K562 (cell line): Measurements from ENCODE around the gene IFT81. TPM values are rescaled to one million over a fixed set of nuclear protein-coding genes. Genes with fewer than 3 reads are reported as not detected.
A peak's percentile ranks its signal among the peaks of the same experiment; 100 is the strongest.

Experiments
- CBFA2T2 ChIP-seq: fragments of 450-650 bp; conservative IDR thresholded peaks from 2 replicates; pipeline ENCODE4 v1.6.1; 2017; ENCODE audit warnings: mild to moderate bottlenecking
- CBX3 ChIP-seq, 2 experiments: IDR thresholded peaks; 1 replicate in 1 of 2; 2 replicates in 1 of 2; pipeline ENCODE4 v1.6.1; 2012; ENCODE audit warnings: inconsistent platforms in 2 of 2, low read length in 2 of 2, borderline replicate concordance in 1 of 2, control low read depth in 1 of 2
- CTBP1 ChIP-seq: fragments of 450-650 bp; IDR thresholded peaks from 2 replicates; pipeline ENCODE4 v1.6.1; 2016; ENCODE audit warnings: borderline replicate concordance
- FOXM1 ChIP-seq, 2 experiments: fragments of 450-650 bp in 1 of 2; sonication (generic) in 1 of 2; formaldehyde crosslinking in 1 of 2; IDR thresholded peaks; 2 replicates each; pipeline versions ENCODE4 v1.6.1 to v1.9.0; 2017 to 2022; ENCODE audit warnings: low read depth in 2 of 2, mild to moderate bottlenecking in 2 of 2, missing genetic modification reagents in 1 of 2, moderate library complexity in 1 of 2
- KDM1A ChIP-seq, 2 experiments: fragments of 450-650 bp; IDR thresholded peaks; 2 replicates each; pipeline ENCODE4 v1.6.1; 2016; ENCODE audit warnings: mild to moderate bottlenecking in 2 of 2
- LEF1 ChIP-seq: fragments of 450-650 bp; IDR thresholded peaks from 2 replicates; pipeline ENCODE4 v1.6.1; 2016; ENCODE audit warnings: mild to moderate bottlenecking
- MED1 ChIP-seq: sonication (generic); formaldehyde crosslinking; IDR thresholded peaks from 2 replicates; pipeline ENCODE4 v1.8.1; 2023; ENCODE audit warnings: missing genetic modification reagents, borderline replicate concordance
- MYBL2 ChIP-seq, 2 experiments: fragments of 450-650 bp in 1 of 2; sonication (generic) in 1 of 2; formaldehyde crosslinking in 1 of 2; IDR thresholded peaks; 2 replicates each; pipeline versions ENCODE4 v1.6.1 to v1.8.1; 2017 to 2022; ENCODE audit warnings: borderline replicate concordance in 1 of 2, inconsistent platforms in 1 of 2, low read depth in 1 of 2, mild to moderate bottlenecking in 1 of 2, missing genetic modification reagents in 1 of 2, moderate library complexity in 1 of 2
- PRDM10 ChIP-seq: fragments of 450-650 bp; IDR thresholded peaks from 2 replicates; pipeline ENCODE4 v1.6.1; 2018; ENCODE audit not compliant: partially characterized antibody
- SMC3 ChIP-seq: conservative IDR thresholded peaks from 2 replicates; pipeline ENCODE4 v1.6.1; 2011; ENCODE audit warnings: low read depth, low read length, improper control_type of control experiment; ENCODE audit not compliant: insufficient read depth
- USF1 ChIP-seq: sonication (generic); formaldehyde crosslinking; IDR thresholded peaks from 2 replicates; pipeline ENCODE4 v1.9.0; 2022; ENCODE audit warnings: mild to moderate bottlenecking, missing genetic modification reagents
- USF2 ChIP-seq: sonication (generic); formaldehyde crosslinking; IDR thresholded peaks from 2 replicates; pipeline ENCODE4 v1.5.0; 2020; ENCODE audit warnings: missing genetic modification reagents
- polyA plus RNA-seq, 8 experiments: library from polyadenylated mRNA; depleted of rRNA in 4 of 8; stranded (reverse) in 5 of 8; unstranded in 3 of 8; fragments of >200 nt; fragmentation: Nextera tagmentation in 2 of 8; fragmentation: Illumina TruSeq in 1 of 8; extraction: Ambion mirVana in 2 of 8; extraction: Trizol in 1 of 8; gene quantifications; 2 replicates each; pipeline versions ENCODE4 v1.2.1 to v1.2.3, GENCODE V29; 2011 to 2014; ENCODE audit warnings: inconsistent platforms in 1 of 8, missing spikeins in 1 of 8
- total RNA-seq, 7 experiments: library from RNA; depleted of rRNA in 6 of 7; stranded (reverse); fragments of >200 nt in 6 of 7; fragmentation: Illumina TruSeq in 2 of 7; extraction: Trizol in 2 of 7; gene quantifications; 2 replicates each; pipeline versions ENCODE4 v1.2.1 to v1.2.3, GENCODE V29; 2011 to 2021; ENCODE audit warnings: low replicate concordance in 1 of 7
- TF ChIP-seq, protein P1 (sequence below): fragments of 450-650 bp; IDR thresholded peaks from 2 replicates; pipeline ENCODE4 v1.6.1; 2016

The IFT81 gene
- total and polyA plus RNA-seq, 9 of the 15 experiments (the other 6 are each of a cell fraction or from before 2014, with no cell fraction given) = 2.8 to 11.9 (median 7.9) TPM

- TF ChIP-seq CBFA2T2 (peak; percentile 71), FOXM1 (IDR thresholded peaks at IDR 0.05; ENCODE audit: low read depth) (peak; percentile 57), FOXM1 (CRISPR knock-in tag; IDR thresholded peaks at IDR 0.05; ENCODE audit: low read depth) (no peak), CBX3 (IDR thresholded peaks at IDR 0.05; ENCODE audit: borderline replicate concordance in 1 of 2, low read length in 2 of 2) (peak in 1 of 2 experiments; percentile 82; a peak in 1 of 3 replicates), PRDM10 (peak; percentile 36), SMC3 (peak; percentile 53; the same call in 1 of the 2 replicates), LEF1 (peak; percentile 28; the same call in 1 of the 2 replicates), KDM1A (IDR thresholded peaks at IDR 0.05) (peak; percentile 53 to 68), CTBP1 (peak; percentile 44; the same call in 1 of the 2 replicates), USF2 (CRISPR knock-in tag) (peak; percentile 98), MED1 (CRISPR knock-in tag) (no peak), MYBL2 (IDR thresholded peaks at IDR 0.05; ENCODE audit: low read depth) (peak; percentile 27; the same call in 1 of the 2 replicates), MYBL2 (CRISPR knock-in tag; IDR thresholded peaks at IDR 0.05; ENCODE audit: borderline replicate concordance) (no peak), USF1 (CRISPR knock-in tag) (peak; percentile 98)
- TF ChIP-seq, protein P1, sequence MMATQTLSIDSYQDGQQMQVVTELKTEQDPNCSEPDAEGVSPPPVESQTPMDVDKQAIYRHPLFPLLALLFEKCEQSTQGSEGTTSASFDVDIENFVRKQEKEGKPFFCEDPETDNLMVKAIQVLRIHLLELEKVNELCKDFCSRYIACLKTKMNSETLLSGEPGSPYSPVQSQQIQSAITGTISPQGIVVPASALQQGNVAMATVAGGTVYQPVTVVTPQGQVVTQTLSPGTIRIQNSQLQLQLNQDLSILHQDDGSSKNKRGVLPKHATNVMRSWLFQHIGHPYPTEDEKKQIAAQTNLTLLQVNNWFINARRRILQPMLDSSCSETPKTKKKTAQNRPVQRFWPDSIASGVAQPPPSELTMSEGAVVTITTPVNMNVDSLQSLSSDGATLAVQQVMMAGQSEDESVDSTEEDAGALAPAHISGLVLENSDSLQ = peak; percentile 97
Observed at GRCh38 chr12:110102255-110102654, 21.9 kb upstream of the IFT81 start (continued).
